Calu3 (cell line): Measurements from ENCODE around the gene LCE3C. TPM values are rescaled to one million over a fixed set of nuclear protein-coding genes. Genes with fewer than 3 reads are reported as not detected.

Source experiments
- Bru-seq: library from RNA; stranded (reverse); fragments of 400-500 nt; gene quantifications from one replicate; lab custom pipeline; 2021; lab: Mats Ljungman, UMichigan
- BruChase-seq, 2 experiments: library from RNA; stranded (reverse); fragments of 400-500 nt; gene quantifications; one replicate each; lab custom pipeline; 2021; lab: Mats Ljungman, UMichigan
- BruUV-seq: library from RNA; stranded (reverse); fragments of 400-500 nt; replicated peaks from 2 replicates; lab custom pipeline; 2021; lab: Mats Ljungman, UMichigan
- CTCF ChIA-PET: fragments of 300-600 bp; sonication (Branson Sonifier 250); formaldehyde crosslinking; loops from one replicate; lab custom pipeline; 2022; ENCODE audit warnings: antibody characterized with exemption; lab: Charles Lee
- DNase-seq: peaks from one replicate; pipeline ENCODE4 v3.0.0; 2022
- H3K27ac Mint-ChIP-seq: one replicate; pipeline ENCODE4 v1.8.0; 2022; ENCODE audit warnings: mixed read lengths; ENCODE audit not compliant: unreplicated experiment
- H3K27me3 Mint-ChIP-seq: one replicate; pipeline ENCODE4 v1.8.0; 2022; ENCODE audit warnings: mixed read lengths; ENCODE audit not compliant: unreplicated experiment
- H3K36me3 Mint-ChIP-seq: one replicate; pipeline ENCODE4 v1.8.0; 2022; ENCODE audit warnings: mild to moderate bottlenecking, moderate library complexity, mixed read lengths; ENCODE audit not compliant: insufficient read depth, unreplicated experiment
- H3K4me1 Mint-ChIP-seq: one replicate; pipeline ENCODE4 v1.8.0; 2022; ENCODE audit warnings: mild to moderate bottlenecking, low read depth, mixed read lengths; ENCODE audit not compliant: unreplicated experiment
- H3K4me3 Mint-ChIP-seq: one replicate; pipeline ENCODE4 v1.8.0; 2022; ENCODE audit warnings: mild to moderate bottlenecking, low read depth, moderate library complexity, mixed read lengths; ENCODE audit not compliant: unreplicated experiment
- H3K9me3 Mint-ChIP-seq: one replicate; pipeline ENCODE4 v1.8.0; 2022; ENCODE audit warnings: low read depth, mixed read lengths; ENCODE audit not compliant: unreplicated experiment
- intact Hi-C: fragments of 100-400 bp; cut with micrococcal nuclease; formaldehyde crosslinking; loops from one replicate; pipeline ENCODE4 v1.10.0; 2022; ENCODE audit not compliant: unreplicated experiment
- long read RNA-seq: library from polyadenylated mRNA; stranded (forward); transcript quantifications from one replicate; pipeline ENCODE4 v2.0.0, GENCODE V29; 2022
- total RNA-seq: library from RNA; stranded (reverse); gene quantifications from 2 replicates; pipeline ENCODE4 v1.2.3, GENCODE V29; 2022
- TF ChIP-seq, protein P1 (sequence below): fragments of 200-600 bp; IDR thresholded peaks from one replicate; pipeline ENCODE4 v1.8.0; 2022; ENCODE audit warnings: antibody characterized with exemption; ENCODE audit not compliant: unreplicated experiment

LCE3C gene, protein sequence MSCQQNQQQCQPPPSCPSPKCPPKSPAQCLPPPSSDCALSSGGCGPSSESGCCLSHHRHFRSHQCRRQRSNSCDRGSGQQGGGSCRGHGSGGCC
- total RNA-seq: not detected in 2 replicates
- not detected for Bru-seq, nascent RNA
- not detected for BruChase-seq, experiment 1, labeled RNA remaining after a 6-hour chase
- BruChase-seq, experiment 2, labeled RNA remaining after a 2-hour chase: not detected
- long read RNA-seq: 0 reads

DNA sequence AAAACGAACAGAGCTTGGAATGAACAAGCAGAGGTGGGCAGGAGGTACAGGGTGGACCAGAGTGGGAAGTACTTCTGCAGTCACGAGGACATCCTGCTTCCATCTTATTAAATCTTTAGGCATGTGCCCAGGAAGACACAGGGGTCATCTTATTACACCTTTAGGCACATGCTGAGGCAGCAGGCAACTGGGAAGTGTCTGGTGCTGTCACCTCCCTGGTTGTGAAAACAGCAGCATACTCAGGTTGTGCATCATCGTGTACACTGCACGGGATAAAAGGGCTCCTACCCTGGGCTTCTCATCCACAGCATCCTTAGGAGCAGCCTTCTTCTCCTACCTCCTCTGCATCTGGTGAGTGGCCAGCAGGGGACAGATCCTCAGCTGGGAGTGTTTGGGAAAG lies at the start of gene LCE3C:
Gene LCE3C (plus strand): TSS at position 301 of the 400 bp plus-strand sequence. CDS start 498 bp downstream, outside the sequence.
- CTCF ChIA-PET: interaction anchor here (0.7 kb wide), 1 partner anchor 14 kb away, joined by 3 read pairs; no protein-coding TSS in a partner anchor
- peaks cover 86% of the 10 kb centered on the region for H3K27me3 Mint-ChIP-seq
- no peaks in the 10 kb centered on the region for H3K36me3 Mint-ChIP-seq
- no peaks in the 10 kb centered on the region for H3K4me1 Mint-ChIP-seq
- TF ChIP-seq, protein P1, sequence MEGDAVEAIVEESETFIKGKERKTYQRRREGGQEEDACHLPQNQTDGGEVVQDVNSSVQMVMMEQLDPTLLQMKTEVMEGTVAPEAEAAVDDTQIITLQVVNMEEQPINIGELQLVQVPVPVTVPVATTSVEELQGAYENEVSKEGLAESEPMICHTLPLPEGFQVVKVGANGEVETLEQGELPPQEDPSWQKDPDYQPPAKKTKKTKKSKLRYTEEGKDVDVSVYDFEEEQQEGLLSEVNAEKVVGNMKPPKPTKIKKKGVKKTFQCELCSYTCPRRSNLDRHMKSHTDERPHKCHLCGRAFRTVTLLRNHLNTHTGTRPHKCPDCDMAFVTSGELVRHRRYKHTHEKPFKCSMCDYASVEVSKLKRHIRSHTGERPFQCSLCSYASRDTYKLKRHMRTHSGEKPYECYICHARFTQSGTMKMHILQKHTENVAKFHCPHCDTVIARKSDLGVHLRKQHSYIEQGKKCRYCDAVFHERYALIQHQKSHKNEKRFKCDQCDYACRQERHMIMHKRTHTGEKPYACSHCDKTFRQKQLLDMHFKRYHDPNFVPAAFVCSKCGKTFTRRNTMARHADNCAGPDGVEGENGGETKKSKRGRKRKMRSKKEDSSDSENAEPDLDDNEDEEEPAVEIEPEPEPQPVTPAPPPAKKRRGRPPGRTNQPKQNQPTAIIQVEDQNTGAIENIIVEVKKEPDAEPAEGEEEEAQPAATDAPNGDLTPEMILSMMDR: no peak
- H3K4me3 Mint-ChIP-seq: no peak within 1 kb of the TSS
- no peaks in the 10 kb centered on the region for H3K9me3 Mint-ChIP-seq
- intact Hi-C loops: no loop called here
- no TSS peak for BruUV-seq
- DNase-seq: no peak
- H3K27ac Mint-ChIP-seq: no peak within 1 kb of the TSS

DNA sequence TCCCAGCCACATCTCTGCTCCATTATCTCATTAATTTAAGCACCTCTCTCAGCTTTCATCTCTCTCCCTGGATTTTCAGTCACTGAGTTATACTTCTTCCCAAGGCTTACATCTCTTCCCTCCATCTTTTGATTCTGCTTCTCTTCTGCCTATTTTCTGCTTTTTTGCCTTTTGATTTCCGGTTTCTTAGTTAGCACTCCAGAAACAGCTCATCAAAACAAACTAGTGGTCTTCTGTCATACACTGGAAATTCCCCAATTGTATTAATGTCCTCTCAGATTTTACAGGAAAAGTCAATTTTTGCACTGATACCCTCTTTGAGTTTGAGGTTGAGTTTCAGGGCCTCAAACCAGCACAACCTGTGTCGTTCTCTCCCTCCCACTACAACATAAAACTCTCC lies 34.9 kb upstream of the LCE3C start:
- Mint-ChIP-seq H3K4me1 (no peaks in the 10 kb centered on the region), H3K4me3 (no peak overlapping the region), H3K27ac (no peak overlapping the region), H3K27me3 (peaks cover 52% of the 10 kb centered on the region), H3K9me3 (peaks cover 9% of the 10 kb centered on the region), H3K36me3 (no peaks in the 10 kb centered on the region)
- TF ChIP-seq, protein P1: no peak
- CTCF ChIA-PET: no interaction called here
- no peak for DNase-seq
- no TSS peak for BruUV-seq
- intact Hi-C loops: no loop called here

DNA sequence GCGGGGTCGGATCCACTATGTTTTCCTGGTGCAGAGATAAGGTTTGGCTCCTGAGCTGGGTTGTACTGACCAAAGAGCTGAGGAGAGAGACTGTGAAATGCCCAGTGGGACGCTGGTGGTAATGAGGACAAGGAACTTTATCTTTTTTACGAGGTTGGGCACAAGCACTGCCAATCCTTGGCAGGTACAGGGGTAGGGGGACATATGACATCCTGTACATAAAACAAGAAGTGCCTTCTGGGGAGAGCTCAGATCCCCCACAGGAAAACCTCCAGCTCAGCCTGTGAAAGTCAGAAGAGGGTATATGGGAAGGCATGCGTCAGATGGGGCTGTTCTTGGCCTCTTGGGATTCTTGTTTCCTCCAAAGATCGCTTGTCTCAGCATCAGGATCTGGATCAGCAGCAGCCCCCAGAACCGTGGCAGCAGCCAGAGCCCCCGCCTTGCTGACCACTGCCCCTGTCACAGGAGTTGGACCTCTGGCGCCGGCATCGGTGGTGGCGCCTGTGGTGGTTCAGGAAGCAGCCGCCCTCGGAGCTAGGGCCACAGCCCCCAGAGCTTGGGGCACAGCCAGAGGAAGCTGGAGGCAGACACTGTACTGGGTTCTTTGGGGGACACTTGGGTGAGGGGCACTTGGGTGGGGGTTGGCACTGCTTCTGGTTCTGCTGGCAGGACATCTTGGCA lies 34.4 kb upstream of the LCE3C start:
- TF ChIP-seq, protein P1: no peak
- no peaks in the 10 kb centered on the region for H3K36me3 Mint-ChIP-seq
- DNase-seq: no peak
- H3K27me3 Mint-ChIP-seq: peaks cover 52% of the 10 kb centered on the region
- H3K27ac Mint-ChIP-seq: no peak overlapping the region
- H3K4me1 Mint-ChIP-seq: no peaks in the 10 kb centered on the region
- CTCF ChIA-PET: no interaction called here
- intact Hi-C loops: no loop called here
- peaks cover 9% of the 10 kb centered on the region for H3K9me3 Mint-ChIP-seq
- no TSS peak for BruUV-seq
- H3K4me3 Mint-ChIP-seq: no peak overlapping the region

DNA sequence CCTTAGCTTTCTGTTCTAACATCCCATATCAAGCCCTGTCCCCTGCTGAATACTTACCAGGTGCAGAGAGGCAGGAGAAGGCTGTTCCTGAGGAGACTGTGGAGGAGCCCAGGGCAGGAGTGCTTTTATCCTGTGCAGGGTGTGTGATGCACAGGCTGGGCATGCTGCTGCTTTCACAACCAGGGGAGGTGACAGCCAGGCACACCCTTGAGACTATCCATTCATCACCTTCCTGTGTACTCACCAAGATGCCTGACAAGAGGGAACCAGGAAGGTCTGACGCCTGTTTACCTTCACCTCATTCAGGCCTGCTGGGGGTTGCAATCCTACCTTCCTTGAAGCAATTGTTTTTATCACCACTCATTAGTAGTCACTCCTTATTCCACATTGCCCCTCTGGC lies 33.4 kb upstream of the LCE3C start, which contains the start of gene LCE3E:
Gene LCE3E (minus strand): TSS at position 100 of the 400 bp plus-strand sequence. CDS start 572 bp downstream, outside the sequence.
- H3K4me3 Mint-ChIP-seq: no peak within 1 kb of the TSS
- CTCF ChIA-PET: no interaction called here
- peaks cover 9% of the 10 kb centered on the region for H3K9me3 Mint-ChIP-seq
- no peaks in the 10 kb centered on the region for H3K36me3 Mint-ChIP-seq
- no peak within 1 kb of the TSS for H3K27ac Mint-ChIP-seq
- BruUV-seq: no TSS peak
- intact Hi-C loops: no loop called here
- H3K4me1 Mint-ChIP-seq: no peaks in the 10 kb centered on the region
- TF ChIP-seq, protein P1: no peak
- DNase-seq: no peak
- H3K27me3 Mint-ChIP-seq: peaks cover 53% of the 10 kb centered on the region
